SK-MEL-5 (cell line): ENCODE data around the gene HGF. TPM values are rescaled to one million over a fixed set of nuclear protein-coding genes. Genes with fewer than 3 reads are reported as not detected.

Source experiments
- DNase-seq: peaks from one replicate; pipeline ENCODE4 v3.0.0-alpha.2; 2016; ENCODE audit warnings: low read depth, low spot score
- in situ Hi-C: cut with HindIII; loops from 2 replicates; pipeline ENCODE4 v1.10.0; 2016; ENCODE audit warnings: low sequenced_read_pairs, high pct_unique_total_duplicates, low pct_unique_long_range_greater_than_20kb
- total RNA-seq: library from RNA; depleted of rRNA; stranded (reverse); fragments of >200 nt; shearing (Covaris generic); gene quantifications from 2 replicates; pipeline ENCODE4 v1.2.3, GENCODE V29; 2014

HGF gene
- total RNA-seq, 1 experiment from 2014 or later: 0.11 TPM

DNA sequence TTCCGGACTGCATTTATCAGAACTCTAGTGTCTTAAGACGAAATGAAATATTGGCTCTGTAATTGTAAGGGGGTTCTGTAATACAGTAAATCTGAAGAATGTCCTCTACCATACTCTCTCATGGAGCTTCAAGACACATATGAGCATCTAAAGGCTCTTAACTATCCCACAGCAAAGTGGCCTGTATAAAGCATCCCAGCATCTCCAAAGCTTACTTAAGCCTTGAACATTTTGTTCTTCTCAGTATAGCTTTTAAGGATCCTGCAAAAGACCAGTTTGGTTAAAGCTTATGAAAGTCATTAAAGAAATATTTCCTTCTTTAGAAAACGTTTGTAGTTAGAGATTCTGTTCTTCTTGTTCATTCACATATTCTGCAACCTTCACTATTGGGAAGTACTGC lies 75.1 kb downstream of the HGF start:
- no peak for DNase-seq
- in situ Hi-C loops: no loop called here

DNA sequence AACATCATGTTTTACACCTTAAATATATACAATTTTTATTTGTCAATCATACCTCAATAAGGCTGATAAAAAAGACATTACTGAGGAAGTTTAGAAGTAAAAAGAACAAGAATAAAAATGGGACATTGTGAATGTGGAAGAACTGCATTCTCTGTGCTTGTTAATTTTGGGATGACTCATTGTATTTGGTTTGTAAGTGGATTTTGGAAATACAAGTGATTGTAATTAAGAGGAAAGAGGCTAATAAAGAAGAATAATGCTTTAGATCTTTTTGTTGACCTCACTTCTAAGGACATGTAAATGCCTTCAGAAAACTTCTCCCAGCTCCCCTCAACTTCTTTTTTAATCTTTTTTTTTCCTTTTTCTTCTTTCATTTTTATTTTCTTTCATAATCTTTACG lies 76.0 kb downstream of the HGF start:
- in situ Hi-C loops: no loop called here
- no peak for DNase-seq

DNA sequence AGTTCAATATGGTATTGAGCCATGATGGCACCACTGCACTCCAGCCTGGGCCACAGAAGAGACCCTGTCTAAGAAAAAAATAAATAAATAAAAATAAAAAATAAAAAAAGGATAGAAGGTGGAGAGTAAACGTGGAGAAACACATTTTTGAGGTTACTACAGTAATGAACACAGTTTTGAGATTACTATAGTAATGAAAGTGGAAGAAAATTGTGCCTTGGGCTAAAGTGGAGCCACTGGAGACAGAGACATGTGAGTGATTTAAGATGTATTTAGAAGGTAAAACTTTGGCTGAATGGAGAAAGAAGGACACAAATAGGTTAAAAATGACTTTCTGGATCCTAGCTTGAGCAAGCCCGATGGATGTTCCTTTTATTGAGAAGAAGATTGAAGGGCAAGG lies 76.8 kb downstream of the HGF start:
- DNase-seq: no peak
- in situ Hi-C loops: no loop called here

DNA sequence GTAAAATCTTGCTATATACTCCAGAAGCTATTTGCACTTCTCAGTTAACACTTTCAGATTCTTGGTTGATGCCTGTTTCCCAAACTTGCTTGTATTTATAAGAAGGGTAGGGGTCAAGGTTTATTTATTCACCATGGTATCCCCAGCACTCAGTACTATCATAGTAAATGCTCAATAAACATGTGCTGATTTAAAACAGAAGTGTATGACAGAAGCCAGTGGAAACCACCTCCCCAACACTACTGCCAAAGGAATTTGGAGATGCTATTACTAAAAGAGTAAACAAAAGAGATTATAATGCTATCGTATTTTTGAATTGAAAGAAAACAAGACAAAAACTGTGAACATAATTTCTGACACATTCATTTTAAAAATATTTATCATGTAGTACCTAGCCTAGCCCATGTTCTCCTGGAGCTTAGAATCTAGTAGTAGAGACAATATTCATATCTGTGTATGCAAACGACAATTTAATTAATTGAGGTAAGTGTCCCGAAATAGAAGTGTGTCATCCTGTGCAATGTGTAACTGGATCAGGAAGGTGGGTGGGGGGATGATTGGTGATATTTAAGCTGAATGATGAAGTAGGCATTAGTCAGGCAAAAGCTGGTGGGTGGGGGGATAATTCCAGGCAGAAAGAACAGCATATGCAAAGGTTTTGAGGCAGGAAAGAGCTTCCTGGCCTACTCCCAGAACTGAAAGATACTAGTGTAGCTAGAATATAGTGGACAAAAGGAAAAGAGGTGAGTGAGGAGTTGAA lies 77.5 kb downstream of the HGF start:
- no peak for DNase-seq
- in situ Hi-C loops: no loop called here

DNA sequence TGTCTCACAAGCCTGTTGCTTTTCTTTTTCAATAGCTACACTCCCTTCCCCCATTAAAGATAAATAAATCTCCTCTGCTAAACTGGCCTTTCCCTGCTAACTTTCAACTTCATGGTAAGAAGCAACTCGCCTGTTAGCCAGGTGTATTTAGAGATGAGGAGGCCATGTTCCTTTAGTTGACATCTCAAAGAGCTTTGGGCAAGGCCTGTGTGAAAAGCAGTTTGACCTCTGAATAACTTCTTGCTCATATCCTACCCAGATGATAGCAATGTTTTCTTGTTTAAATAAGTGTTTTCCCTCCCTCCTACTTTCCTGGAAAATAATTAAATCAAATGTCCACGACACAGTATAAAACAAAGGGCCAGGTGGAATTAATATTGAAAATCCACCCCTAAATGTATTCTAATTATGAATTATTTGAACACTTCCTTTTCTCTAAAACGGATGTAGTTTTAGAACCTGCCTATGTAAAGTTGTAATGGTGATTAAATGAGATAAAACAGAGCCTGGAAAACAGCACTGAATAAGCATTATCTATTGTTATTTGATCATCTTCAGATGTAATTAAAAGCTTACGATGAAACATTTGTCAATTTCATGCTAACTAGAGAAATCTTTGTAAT lies 78.5 kb downstream of the HGF start:
- DNase-seq: no peak
- in situ Hi-C loops: no loop called here

DNA sequence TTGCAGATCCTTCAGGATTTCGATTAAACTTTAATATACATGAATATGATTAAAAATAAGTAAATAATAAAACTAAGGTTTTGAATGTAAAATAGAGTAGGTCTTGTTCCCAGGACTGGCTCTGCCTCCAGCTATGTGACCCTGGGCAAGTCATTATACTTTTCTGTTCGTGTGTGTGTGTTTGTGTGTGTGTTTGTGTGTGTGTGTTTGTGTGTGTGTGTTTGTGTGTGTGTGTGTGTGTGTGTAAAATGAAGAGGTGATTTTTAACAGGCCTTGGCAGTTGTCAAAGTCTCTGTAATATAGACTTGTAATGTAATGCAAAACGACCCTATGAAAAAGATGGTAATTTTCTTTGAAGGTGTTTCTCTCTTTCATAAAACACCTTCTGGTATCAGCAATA lies 79.2 kb downstream of the HGF start:
- in situ Hi-C loops: no loop called here
- DNase-seq: no peak

DNA sequence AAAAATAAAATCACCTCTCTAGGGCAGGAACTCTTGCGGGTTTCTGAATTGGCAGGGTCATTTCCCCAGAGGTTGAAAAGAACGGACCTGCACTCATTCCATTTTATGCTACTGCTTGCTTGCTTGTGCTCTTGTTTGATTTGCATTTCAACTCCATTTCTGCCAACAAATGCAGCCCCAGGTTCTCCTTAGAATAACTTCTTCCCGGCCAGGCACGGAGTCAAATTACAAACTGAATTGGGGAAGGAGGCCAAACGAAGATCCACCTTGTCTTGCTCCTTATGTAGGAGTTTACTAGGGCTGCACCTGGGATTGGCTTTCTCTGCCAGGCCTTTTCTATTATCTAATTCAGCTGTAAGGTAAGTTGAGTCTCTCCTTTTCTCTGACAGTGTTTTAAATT lies 79.6 kb downstream of the HGF start:
- DNase-seq: no peak
- in situ Hi-C loops: no loop called here

DNA sequence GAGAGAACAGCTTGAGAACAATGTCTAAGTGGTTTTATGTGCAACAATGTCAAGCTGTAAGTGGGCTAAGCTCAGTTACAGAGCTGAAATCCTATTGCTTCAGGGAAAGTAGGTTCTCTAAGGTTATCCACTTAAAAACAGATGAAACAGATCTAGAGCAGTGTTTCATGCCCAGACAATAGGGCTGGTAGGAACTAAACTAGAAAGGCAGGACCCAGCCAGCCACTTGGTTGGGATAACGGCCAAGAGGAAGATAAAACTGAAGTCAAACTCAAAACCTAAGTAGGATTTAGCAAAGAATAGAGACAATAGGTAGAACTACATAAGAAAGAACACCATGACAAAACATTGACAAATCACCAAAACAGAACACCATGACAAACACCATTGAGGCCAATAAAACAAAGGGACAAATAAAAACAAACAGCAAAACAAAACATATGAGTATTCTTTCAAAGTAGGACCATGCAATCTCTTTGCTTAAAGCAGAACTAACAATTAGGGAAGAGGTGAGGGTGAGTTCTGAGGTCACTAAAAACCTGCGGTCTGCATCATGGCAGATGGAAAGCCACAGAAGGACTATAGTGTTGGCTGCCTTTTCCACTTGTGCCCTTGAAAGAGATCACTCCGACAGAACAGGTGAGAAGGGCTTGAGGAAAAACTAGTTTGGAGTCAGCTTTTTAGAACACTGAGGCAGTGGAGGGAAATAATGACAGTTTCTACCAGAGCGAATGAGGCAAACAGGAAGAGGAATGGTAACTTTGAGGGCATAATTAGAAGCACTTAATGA lies 81.0 kb downstream of the HGF start:
- in situ Hi-C loops: no loop called here
- DNase-seq: no peak

DNA sequence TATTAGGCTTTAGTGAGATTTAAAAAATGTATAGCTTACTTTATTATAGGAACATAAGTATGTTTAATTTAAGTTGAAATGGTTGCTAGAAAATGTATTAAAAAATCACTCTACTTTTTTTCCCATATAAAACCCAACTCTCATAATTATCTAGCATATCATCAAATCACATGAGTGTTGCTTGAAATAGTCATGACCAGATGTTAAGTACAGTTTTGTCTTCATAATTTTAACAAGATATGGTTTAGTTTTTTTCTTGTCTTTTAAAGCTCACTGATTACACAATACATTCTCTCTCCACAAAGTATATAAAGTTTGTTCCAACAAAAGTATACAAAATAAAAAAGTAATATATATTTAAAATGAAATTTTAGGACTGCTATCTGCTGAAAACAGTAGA lies 82.8 kb downstream of the HGF start:
- in situ Hi-C loops: no loop called here
- no peak for DNase-seq

DNA sequence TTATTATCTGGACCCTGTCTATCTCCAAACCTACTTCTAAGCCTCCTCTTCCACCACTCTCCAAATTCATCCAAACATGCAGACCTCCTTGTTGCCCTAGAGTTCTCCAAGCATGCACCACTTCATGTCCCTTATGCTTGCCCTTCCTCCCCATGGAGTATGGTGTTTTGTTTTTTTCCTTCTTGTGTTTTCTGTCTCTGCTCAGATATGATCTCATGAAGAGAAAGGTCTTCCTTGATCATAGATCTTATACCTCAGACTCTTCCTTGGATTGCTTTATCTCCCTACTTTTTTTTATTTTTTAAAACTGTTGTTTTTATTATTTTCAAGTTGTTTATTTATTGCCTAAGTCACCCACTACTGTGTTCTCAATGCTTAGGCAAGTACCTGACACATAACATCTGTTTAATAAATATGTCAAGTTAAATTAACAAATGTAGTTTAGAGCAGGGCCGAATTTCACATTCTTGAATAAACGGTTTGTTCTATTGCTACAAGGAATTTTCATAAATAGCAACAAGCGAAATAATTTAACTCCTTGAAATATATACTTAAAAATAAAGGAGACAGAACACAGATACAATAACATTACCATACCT lies 84.5 kb downstream of the HGF start:
- in situ Hi-C loops: no loop called here
- DNase-seq: no peak

DNA sequence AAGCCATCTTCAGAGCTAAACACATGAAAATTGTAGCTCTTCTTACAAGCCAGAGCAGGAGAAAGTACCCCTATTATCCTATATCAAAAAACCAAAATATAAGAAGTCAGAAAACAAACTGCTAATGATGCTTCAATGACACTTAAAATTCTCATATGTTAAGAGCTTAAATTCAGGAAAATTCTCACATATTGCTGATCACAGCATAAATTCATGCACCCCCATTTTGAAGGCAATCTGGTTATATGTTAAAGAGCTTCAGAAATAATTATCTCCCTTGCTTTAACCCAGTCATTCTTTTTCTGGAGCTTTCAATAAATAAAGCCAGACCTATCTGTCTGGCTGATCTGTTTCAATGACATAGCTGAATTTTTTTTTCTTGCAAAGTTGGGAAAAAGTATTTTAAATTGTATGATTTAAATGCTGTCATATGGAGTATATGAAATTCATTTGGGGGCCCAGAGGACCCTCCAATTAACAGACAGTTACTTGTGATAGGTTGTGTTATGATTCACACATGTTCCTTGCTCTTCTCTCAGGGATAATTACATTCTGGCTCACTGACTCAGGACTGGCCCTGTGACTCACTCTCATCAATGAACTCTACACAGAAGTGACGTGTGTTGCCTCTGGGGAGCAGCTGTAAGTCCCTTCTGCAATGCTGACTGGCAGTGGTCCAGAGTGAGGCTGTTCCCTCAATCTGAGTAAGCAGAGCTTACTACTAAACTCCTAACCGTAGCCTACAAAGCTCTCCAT lies 85.2 kb downstream of the HGF start:
- in situ Hi-C loops: no loop called here
- peak; percentile 100 for DNase-seq

DNA sequence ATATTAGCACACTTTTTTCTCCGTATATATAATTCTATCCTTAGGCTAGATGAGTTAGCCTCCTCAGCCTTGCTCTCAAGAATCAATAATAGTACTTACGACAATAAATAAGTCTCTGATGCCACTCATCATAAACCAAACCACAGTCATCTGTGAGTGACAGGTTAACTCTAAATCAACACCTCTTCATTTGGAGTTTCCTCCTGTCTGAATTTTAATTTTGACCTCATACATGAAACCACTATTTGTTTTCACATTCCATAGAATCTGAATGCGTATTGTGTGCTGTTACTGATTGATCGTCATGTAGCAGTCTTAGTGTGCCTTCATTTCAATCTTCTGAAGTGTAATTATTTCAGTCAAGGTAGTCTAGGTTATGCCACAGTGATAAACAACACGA lies 85.8 kb downstream of the HGF start:
- in situ Hi-C loops: no loop called here
- peak; percentile 11 for DNase-seq

DNA sequence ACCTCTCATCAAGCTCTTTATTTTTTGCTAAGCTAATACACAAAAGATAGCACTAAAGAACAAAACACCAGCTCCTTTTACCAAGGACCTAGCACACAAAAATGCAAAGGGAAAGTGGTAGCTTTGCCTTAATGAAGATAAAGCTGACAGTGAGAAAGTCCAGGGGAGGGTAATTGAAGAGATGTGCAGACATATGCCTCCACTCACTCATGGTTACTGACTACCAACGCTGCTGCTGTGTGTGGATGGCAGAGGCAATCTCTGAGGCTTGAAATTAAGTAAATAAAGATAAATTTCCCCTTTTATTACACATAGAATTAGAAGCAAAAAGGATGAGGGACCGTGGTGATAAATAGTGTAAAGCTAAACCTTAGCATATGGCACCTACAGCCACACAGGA lies 87.0 kb downstream of the HGF start:
- in situ Hi-C loops: no loop called here
- no peak for DNase-seq

DNA sequence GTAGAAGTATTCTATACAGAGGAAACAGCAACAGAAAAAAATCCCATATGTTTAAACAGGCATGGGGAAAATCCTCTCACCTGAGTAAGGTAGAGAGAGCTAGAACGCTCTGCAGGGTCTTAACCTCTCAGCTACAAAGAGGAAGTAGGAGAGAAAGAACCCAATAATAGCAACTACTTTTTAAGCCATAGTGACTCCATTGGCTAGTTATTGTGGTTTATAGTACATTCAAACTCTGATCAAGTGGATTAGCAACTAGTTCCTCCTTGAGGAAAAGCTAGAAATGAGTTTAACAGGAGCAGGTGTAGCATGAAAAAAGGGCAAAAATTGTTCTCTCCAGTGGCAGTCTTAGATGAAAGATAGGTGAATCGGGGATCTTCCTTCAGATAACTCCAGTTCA lies 89.7 kb downstream of the HGF start:
- in situ Hi-C loops: no loop called here
- no peak for DNase-seq

DNA sequence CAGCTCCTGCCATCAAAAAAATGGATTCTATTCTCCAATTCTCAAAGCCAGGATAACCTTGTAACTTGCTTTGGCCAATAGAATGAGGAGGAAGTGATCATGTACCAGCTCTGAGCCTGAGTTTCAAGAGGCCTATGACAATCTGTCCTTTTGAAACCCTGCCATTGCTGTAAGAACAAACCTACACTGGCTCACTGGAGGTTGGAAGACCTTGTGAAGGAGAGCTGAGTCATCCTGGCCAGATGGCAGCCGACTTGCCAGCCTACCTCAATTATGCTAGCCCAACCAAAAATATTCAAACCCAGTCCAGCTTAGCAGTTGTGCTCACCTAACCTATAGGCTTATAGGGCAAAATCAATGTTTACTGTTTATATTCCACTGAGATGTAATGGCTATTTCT lies 93.0 kb downstream of the HGF start:
- DNase-seq: no peak
- in situ Hi-C loops: no loop called here

DNA sequence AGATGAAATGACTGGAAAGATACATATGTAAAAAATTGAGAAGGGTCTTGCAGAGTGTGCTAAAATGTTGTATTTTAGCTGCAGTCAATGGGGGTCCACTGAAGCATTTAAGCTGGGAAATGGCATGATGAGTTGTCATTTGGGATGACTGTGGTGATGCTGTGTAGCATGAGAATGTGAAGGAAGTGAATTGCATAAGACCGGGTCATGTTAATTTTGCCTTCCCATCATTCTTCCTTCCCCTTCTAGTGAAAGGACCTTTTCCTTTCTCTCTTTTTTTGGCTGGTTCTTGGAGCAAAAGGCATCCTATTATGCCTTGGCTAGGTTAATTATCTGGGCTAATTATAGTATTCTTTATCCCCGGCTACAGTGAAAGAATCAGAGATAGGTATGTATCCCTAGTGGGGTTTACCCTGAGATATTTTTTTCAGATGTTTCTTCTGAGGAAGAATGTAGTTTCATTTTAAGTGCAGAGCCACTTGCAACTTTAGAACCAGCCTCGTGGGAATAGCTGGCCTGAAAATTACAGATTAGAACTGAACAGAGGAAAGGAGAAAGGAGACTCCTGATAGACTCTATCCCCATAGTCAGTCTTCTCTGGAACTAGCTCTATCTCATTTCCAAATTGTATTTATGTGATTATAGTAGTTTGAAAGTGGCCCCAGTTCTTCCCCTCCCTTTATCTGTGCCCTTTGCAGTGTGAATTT lies 93.6 kb downstream of the HGF start:
- in situ Hi-C loops: no loop called here
- no peak for DNase-seq

DNA sequence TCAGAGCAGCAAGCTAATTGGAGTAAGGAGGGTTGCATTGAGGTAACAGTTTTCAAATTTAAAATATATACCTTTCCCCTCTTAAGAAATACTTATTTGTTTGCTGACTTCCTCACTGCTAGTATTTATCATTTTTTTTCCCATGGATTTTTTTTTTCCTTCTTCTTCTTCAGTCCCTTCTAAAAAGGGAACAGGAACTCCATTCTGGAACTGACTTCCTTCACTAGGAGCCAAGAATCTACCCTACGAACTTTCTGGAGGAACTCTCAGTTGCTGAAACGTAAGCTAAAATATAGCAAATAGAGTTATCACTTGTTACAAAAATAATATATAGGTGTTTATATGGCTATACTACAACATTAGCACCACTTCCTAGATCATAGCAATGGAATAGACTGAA lies 95.4 kb downstream of the HGF start:
- DNase-seq: no peak
- in situ Hi-C loops: no loop called here
